ENCODE measurements around the gene UFD1. TPM values are rescaled to one million over a fixed set of nuclear protein-coding genes. Genes with fewer than 3 reads are reported as not detected.

Gene UFD1
- total RNA-seq, 1 donor from 2014 or later, result 37.7 TPM

DNA sequence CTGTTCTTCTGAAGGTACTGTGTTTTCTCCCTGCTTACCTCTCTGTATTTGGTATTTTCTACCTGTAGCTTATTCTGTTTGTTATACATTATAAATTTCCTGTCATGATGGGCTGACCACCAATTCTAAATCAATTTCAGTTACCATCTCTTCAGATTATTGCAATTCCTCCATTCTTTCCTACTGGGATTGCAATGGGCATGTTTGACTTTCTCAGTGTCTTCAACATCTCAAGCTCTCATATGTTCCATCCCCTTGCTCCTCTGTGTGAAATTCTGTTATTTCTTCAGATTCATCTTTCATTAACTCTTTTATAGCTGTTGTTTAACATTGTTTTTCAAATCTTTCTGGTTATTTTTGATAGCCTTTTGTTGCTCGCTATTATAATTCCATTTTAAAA is 16.0 kb downstream of the UFD1 start:
- Mint-ChIP-seq H3K4me1 (no peaks in the 10 kb centered on the region), H3K36me3 (peaks cover 13% of the 10 kb centered on the region), H3K27ac (no peak overlapping the region), H3K27me3 (ENCODE audit: insufficient read depth, low read depth) (no peaks in the 10 kb centered on the region), H3K9me3 (no peaks in the 10 kb centered on the region), H3K4me3 (no peak overlapping the region)
- Histone ChIP-seq H3K27ac (no peak overlapping the region), H2AFZ (replicated peaks) (no peak overlapping the region), H3K9me3 (ENCODE audit: low read depth) (no peaks in the 10 kb centered on the region), H3F3A (ENCODE audit: low read depth) (no peaks in the 10 kb centered on the region), H3K9ac (no peak overlapping the region), H3K27me3 (no peaks in the 10 kb centered on the region), H3K4me3 (no peak overlapping the region), H3K4me1 (no peaks in the 10 kb centered on the region), H3K4me2 (no peak overlapping the region), H3K36me3 (no peaks in the 10 kb centered on the region), H4K20me1 (ENCODE audit: low read depth) (peaks cover 11% of the 10 kb centered on the region), H3K79me2 (ENCODE audit: low read depth) (no peaks in the 10 kb centered on the region)
- DNase-seq (ENCODE audit: low spot score), result no peak
- TF ChIP-seq, protein P1, sequence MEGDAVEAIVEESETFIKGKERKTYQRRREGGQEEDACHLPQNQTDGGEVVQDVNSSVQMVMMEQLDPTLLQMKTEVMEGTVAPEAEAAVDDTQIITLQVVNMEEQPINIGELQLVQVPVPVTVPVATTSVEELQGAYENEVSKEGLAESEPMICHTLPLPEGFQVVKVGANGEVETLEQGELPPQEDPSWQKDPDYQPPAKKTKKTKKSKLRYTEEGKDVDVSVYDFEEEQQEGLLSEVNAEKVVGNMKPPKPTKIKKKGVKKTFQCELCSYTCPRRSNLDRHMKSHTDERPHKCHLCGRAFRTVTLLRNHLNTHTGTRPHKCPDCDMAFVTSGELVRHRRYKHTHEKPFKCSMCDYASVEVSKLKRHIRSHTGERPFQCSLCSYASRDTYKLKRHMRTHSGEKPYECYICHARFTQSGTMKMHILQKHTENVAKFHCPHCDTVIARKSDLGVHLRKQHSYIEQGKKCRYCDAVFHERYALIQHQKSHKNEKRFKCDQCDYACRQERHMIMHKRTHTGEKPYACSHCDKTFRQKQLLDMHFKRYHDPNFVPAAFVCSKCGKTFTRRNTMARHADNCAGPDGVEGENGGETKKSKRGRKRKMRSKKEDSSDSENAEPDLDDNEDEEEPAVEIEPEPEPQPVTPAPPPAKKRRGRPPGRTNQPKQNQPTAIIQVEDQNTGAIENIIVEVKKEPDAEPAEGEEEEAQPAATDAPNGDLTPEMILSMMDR (IDR thresholded peaks at IDR 0.05), result no peak
- no peak for TF ChIP-seq EZH2phosphoT487 (IDR thresholded peaks at IDR 0.05)

DNA sequence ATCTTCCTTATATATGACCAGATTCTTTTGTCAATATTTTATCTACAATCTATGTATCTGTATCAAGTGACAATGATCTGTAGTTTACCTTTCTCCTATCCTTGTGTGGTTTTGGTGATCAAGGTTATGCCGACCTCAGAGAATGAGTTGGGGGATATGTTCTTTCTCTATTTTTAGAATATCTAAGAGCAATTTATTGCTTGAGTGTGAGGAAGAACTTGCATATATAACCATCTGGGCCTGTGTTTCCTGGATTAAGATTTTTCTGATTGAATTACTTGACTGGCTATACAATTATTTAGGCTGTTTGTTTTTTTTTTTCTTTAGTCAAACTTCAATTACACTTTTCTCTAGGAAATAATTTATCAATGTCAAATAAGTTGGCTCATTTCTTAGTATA is 17.5 kb downstream of the UFD1 start:
- Mint-ChIP-seq H3K4me3 (no peak overlapping the region), H3K27me3 (ENCODE audit: insufficient read depth, low read depth) (peaks cover 2% of the 10 kb centered on the region), H3K36me3 (peaks cover 15% of the 10 kb centered on the region), H3K27ac (no peak overlapping the region), H3K4me1 (no peaks in the 10 kb centered on the region), H3K9me3 (no peaks in the 10 kb centered on the region)
- Histone ChIP-seq H3K36me3 (no peaks in the 10 kb centered on the region), H3K4me3 (no peak overlapping the region), H3K27me3 (no peaks in the 10 kb centered on the region), H3K27ac (no peak overlapping the region), H3K4me1 (no peaks in the 10 kb centered on the region), H3K9me3 (ENCODE audit: low read depth) (no peaks in the 10 kb centered on the region), H3K9ac (no peak overlapping the region), H4K20me1 (ENCODE audit: low read depth) (peaks cover 7% of the 10 kb centered on the region), H2AFZ (replicated peaks) (no peak overlapping the region), H3K4me2 (no peak overlapping the region), H3K79me2 (ENCODE audit: low read depth) (no peaks in the 10 kb centered on the region), H3F3A (ENCODE audit: low read depth) (no peaks in the 10 kb centered on the region)
- TF ChIP-seq EZH2phosphoT487 (IDR thresholded peaks at IDR 0.05), result no peak
- no peak for TF ChIP-seq EZH2 (IDR thresholded peaks at IDR 0.05)
- TF ChIP-seq, protein P1 (IDR thresholded peaks at IDR 0.05), result no peak
- no peak for DNase-seq (ENCODE audit: low spot score)

DNA sequence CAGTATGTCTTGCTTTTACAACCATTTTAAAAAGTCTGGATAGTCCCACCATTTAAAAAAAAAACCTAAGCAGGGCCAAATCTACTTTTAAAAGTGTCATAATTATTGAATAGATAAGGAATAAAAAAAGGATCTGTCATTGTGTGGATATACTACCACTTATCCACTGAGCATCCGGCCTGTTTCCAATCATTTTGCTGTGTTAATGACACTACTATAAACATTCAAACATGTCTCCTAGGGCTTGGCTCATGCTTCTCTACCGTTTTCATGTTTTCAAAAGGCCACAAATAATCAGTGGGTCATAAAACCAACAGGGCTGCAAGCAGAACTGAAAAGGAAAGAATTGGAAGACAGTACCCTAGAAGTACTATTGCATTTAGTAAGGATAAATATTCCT is 19.0 kb downstream of the UFD1 start:
- Histone ChIP-seq H3K4me2 (no peak overlapping the region), H3K27ac (no peak overlapping the region), H3K4me3 (no peak overlapping the region), H3K36me3 (no peaks in the 10 kb centered on the region), H3K79me2 (ENCODE audit: low read depth) (no peaks in the 10 kb centered on the region), H3K27me3 (no peaks in the 10 kb centered on the region), H2AFZ (replicated peaks) (no peak overlapping the region), H3F3A (ENCODE audit: low read depth) (no peaks in the 10 kb centered on the region), H3K9ac (no peak overlapping the region), H3K9me3 (ENCODE audit: low read depth) (no peaks in the 10 kb centered on the region), H3K4me1 (no peaks in the 10 kb centered on the region), H4K20me1 (ENCODE audit: low read depth) (peaks cover 3% of the 10 kb centered on the region)
- Mint-ChIP-seq H3K27me3 (ENCODE audit: insufficient read depth, low read depth) (peaks cover 2% of the 10 kb centered on the region), H3K36me3 (peaks cover 18% of the 10 kb centered on the region), H3K9me3 (no peaks in the 10 kb centered on the region), H3K4me3 (no peak overlapping the region), H3K4me1 (no peaks in the 10 kb centered on the region), H3K27ac (no peak overlapping the region)
- TF ChIP-seq, protein P1 (IDR thresholded peaks at IDR 0.05), result no peak
- TF ChIP-seq EZH2 (IDR thresholded peaks at IDR 0.05) (no peak), EZH2phosphoT487 (IDR thresholded peaks at IDR 0.05) (no peak)
- DNase-seq (ENCODE audit: low spot score), result no peak
